ENCODE results near the gene OGFR.

OGFR gene

GRCh38 chr20:62811720-62812119 is 7.1 kb downstream of the OGFR start:
- no peak for ATAC-seq
- TF ChIP-seq ZNF70 (CRISPR knock-in tag; IDR thresholded peaks at IDR 0.05) (no peak), ZFP3 (CRISPR knock-in tag; IDR thresholded peaks at IDR 0.05) (no peak), ZNF565 (CRISPR knock-in tag; conservative IDR thresholded peaks at IDR 0.05; ENCODE audit: low read depth) (no peak), POU6F1 (CRISPR knock-in tag; IDR thresholded peaks at IDR 0.05; ENCODE audit: borderline replicate concordance, low read depth) (no peak), SNAI2 (CRISPR knock-in tag; IDR thresholded peaks at IDR 0.05) (no peak), OSR1 (CRISPR knock-in tag; IDR thresholded peaks at IDR 0.05) (no peak), CREB5 (CRISPR knock-in tag; IDR thresholded peaks at IDR 0.05; ENCODE audit: low read depth) (no peak), ZNF8 (CRISPR knock-in tag; IDR thresholded peaks at IDR 0.05) (no peak), ZC3H10 (CRISPR knock-in tag; IDR thresholded peaks at IDR 0.05) (no peak), CSDC2 (CRISPR knock-in tag; IDR thresholded peaks at IDR 0.05) (no peak), RARB (CRISPR knock-in tag; IDR thresholded peaks at IDR 0.05) (no peak), PATZ1 (CRISPR knock-in tag; IDR thresholded peaks at IDR 0.05; ENCODE audit: borderline replicate concordance) (no peak), TCF4 (CRISPR knock-in tag; IDR thresholded peaks at IDR 0.05; ENCODE audit: borderline replicate concordance) (no peak), TSHZ2 (CRISPR knock-in tag; IDR thresholded peaks at IDR 0.05) (no peak), PPARA (CRISPR knock-in tag; IDR thresholded peaks at IDR 0.05; ENCODE audit: borderline replicate concordance) (no peak), ZFP30 (CRISPR knock-in tag; IDR thresholded peaks at IDR 0.05) (no peak), GLIS3 (CRISPR knock-in tag; IDR thresholded peaks at IDR 0.05) (no peak), ARNTL (CRISPR knock-in tag; IDR thresholded peaks at IDR 0.05; ENCODE audit: borderline replicate concordance, low read depth) (no peak), CSRNP3 (CRISPR knock-in tag; IDR thresholded peaks at IDR 0.05) (no peak), TOX (CRISPR knock-in tag; IDR thresholded peaks at IDR 0.05; ENCODE audit: borderline replicate concordance) (no peak)

- ATAC-seq = no peak
- TF ChIP-seq TSHZ2 (CRISPR knock-in tag; IDR thresholded peaks at IDR 0.05) (no peak), CREB5 (CRISPR knock-in tag; IDR thresholded peaks at IDR 0.05; ENCODE audit: low read depth) (no peak), CSRNP3 (CRISPR knock-in tag; IDR thresholded peaks at IDR 0.05) (no peak), ZC3H10 (CRISPR knock-in tag; IDR thresholded peaks at IDR 0.05) (no peak), SNAI2 (CRISPR knock-in tag; IDR thresholded peaks at IDR 0.05) (no peak), TOX (CRISPR knock-in tag; IDR thresholded peaks at IDR 0.05; ENCODE audit: borderline replicate concordance) (no peak), ISL1 (CRISPR knock-in tag; IDR thresholded peaks at IDR 0.05) (no peak), BACH2 (CRISPR knock-in tag; IDR thresholded peaks at IDR 0.05; ENCODE audit: borderline replicate concordance) (no peak), TCF4 (CRISPR knock-in tag; IDR thresholded peaks at IDR 0.05; ENCODE audit: borderline replicate concordance) (no peak), ZNF565 (CRISPR knock-in tag; conservative IDR thresholded peaks at IDR 0.05; ENCODE audit: low read depth) (no peak), OSR1 (CRISPR knock-in tag; IDR thresholded peaks at IDR 0.05) (no peak), PPARA (CRISPR knock-in tag; IDR thresholded peaks at IDR 0.05; ENCODE audit: borderline replicate concordance) (no peak), CSDC2 (CRISPR knock-in tag; IDR thresholded peaks at IDR 0.05) (no peak), ARNTL (CRISPR knock-in tag; IDR thresholded peaks at IDR 0.05; ENCODE audit: borderline replicate concordance, low read depth) (no peak), ZFP30 (CRISPR knock-in tag; IDR thresholded peaks at IDR 0.05) (no peak)
Observed at GRCh38 chr20:62812181-62812906, 7.7 kb downstream of the OGFR start.

Measured in SK-N-SH treated with all-trans-retinoic acid at 6 μM for 48 hours (cell line).